CD1c-positive myeloid dendritic cell (primary cell): ENCODE data around the gene KRTAP20-2.

Experiments used
- DNase-seq: peaks from one replicate; pipeline ENCODE4 v3.0.0-alpha.2; 2016; ENCODE audit errors: extremely low spot score

Gene KRTAP20-2

DNA sequence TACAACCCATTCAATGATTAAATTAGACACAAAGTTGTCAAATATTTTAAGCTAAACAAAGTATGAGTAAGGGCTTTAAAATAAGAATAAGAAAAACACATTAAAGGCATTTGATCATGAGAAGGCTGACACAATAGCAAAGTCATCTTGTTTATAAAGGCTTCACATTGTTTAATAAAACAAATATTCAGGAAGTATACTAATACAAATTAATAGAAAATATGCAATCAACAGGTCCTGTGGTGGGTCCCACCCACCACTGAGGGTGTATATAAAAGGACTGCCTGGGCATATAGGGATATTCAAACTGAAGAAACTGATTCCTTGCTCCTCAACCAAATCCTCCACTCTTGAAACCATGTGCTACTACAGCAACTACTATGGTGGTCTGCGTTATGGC, at the start of gene KRTAP20-2:
Gene KRTAP20-2 (plus strand): TSS at position 301 of the 400 bp plus-strand sequence. CDS start 58 bp downstream, at position 359.
- DNase-seq = no peak

DNA sequence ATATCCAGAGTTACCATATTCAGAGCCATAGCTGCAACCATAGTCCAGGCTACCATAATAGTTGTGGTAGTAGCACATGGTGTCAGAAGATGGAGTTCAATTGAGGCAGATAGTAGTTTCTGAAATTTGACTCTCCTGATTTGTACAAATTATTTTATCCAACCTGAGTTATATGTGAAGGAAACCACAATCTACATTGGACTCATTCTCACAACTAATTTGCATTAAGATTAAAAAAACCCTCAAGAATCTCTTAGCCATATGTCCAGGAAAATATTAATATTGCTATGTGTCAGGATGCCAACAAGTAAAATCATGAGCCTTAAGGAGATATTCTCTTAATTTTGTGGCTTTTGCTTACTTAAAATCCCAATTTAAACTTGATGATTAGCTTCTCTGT, 44.7 kb upstream of the KRTAP20-2 start, which contains the start of gene KRTAP22-2:
Gene KRTAP22-2 (minus strand): TSS at position 101 of the 400 bp plus-strand sequence.
- DNase-seq = no peak

DNA sequence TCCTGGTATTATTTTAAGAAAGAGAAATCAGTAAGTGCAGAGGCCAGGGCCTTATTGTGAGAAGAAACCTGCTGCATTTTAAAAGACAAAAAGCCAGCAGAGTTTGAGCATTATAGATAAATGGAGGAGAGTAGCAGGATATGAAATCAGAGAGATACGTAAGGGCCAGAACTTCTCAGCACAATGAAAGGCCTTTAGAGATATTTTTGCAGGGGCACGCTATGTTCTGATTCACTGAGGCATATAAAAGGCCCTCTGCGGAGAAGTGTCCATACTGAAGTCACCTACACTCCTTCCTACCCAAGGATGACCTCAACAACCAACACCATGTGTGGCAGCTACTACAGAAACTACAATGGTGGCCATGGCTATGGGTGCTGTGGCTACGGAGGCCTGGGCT, 42.9 kb upstream of the KRTAP20-2 start, which contains the start of gene KRTAP6-3:
Gene KRTAP6-3 (plus strand): TSS at position 301 of the 400 bp plus-strand sequence. CDS start 6 bp downstream, at position 307.
- DNase-seq = no peak

DNA sequence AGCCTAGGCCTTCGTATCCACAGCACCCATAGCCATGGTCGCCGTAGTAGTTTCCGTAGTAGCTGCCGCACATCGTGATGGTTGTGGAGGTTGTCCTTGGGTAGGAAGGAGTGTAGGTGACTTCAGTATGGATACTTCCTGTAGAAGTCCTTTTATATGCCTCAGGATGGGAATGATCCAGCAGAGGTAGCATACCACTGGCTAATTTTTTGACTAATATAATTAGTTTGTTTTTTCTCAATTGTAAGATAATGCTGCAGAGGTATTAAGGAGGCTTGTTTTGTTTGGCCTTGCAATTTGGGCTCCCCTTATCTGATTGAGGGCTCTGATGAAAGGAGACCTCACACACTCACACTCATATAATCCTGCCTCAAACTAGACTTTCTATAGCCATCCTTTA, 36.2 kb upstream of the KRTAP20-2 start, which contains the start of gene KRTAP6-2:
Gene KRTAP6-2 (minus strand): TSS at position 101 of the 400 bp plus-strand sequence. CDS start 28 bp downstream, at position 73.
- DNase-seq = no peak

DNA sequence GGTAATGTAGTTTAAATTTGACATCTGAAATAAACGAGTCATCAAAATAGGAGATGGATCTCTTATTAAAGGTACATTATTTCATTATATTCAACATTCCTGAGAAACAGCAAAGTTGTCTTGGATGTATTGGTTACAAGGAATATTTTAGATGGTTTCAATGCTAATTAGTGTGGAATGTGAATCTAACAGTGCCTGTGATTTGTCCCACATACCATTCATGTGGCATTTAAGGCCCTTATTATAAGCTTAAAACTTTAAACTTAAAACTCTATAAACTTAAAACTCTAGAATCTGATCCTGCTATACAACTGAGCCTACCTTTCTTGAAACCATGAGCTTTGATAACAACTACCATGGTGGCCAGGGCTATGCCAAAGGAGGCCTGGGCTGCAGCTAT, 34.2 kb upstream of the KRTAP20-2 start, which contains the start of gene KRTAP22-1:
Gene KRTAP22-1 (plus strand): TSS at position 301 of the 400 bp plus-strand sequence.
- no peak for DNase-seq

DNA sequence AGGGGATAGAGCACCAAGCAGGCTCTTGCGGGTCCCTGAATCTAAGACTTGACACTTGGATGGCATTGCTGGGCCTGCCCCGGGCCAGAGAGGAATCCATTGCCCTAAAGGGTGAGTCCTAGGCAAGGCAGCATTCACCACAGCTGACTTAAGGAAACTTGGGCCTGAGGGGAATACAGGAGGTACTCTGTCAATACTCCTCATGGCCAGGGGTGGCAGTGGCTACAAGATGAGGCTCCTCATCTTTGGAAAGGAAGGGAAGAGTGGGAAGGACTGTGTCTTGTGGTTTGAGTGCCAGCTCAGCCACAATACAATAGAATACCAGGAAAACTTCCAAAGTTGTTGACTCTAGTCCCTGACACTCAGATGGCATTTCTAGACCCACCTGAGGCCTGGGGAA, 29.0 kb upstream of the KRTAP20-2 start:
- DNase-seq = no peak

DNA sequence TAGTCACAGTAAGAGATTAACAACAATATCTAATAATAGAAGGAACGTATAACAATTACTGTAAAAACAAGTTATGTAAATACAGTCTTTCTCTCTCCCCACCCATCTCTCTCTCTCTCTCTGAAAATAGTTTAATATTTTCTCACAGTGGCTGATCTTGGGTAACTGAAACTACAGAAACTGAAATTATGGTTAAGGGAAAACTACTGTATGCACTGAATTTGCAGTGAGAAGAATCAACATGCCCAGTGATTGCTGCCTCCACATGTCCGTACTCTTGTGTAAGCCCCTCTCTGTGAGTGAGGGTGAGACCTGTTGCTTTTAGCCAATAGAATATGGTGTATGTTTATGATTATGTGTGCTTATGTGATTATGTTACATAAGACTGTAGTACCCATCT, 22.9 kb upstream of the KRTAP20-2 start:
- DNase-seq = no peak

DNA sequence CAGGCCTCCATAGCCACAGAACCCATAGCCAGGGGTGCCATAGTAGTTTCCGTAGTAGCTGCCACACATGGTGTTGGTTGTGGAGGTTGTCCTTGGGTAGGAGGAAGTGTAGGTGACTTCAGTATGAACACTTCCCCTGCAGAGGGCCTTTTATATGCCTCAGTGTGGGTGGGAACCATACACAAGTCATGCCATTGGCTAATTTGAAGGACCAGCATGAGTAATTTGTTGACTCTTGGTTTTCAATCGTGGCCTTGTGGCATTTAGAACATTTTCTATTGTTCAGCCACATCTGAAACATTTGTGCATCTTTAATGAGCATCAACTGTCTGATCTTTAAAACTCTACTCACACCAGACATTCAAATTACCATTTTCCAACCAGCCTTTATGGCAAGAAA, 21.2 kb upstream of the KRTAP20-2 start, which contains the start of gene KRTAP6-1:
Gene KRTAP6-1 (minus strand): TSS at position 95 of the 400 bp plus-strand sequence. CDS start 26 bp downstream, at position 69.
- no peak for DNase-seq

DNA sequence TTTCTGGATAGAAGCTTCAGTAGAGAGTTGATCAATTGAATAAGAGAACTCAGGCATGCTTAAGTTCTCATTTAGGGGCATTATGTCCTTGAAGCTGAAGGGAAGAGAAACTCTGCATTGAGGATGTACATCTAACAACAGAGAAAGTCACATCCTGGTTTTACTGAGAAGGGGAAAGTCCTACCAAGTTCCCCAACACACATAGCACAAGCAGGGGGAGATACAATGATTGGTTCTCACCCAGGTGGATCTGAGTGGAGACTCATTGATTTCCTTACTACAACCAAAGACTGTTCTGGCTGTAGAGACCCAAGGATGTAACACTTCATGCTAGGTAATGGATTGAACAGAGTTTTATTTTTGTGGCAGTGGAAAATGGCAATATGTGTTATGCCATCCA, 19.8 kb upstream of the KRTAP20-2 start:
- DNase-seq = no peak

DNA sequence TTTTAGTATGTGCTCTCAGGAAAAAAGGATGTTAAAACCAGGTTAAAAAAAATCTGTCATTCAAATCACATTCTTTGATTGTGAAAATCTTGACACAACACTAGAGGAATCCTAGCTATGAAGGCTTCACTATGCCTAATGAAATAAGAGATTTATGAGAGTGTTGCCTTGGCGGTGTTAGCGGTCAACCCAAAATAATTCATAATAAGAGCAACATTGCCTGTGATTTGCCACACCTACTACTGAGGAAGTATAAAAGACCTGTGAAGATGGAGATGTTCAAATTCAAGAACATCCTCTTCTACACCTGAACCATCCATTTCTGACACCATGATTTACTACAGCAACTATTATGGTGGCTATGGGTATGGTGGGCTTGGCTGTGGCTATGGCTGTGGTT, 18.9 kb upstream of the KRTAP20-2 start, which contains the start of gene KRTAP20-1:
Gene KRTAP20-1 (plus strand): TSS at position 301 of the 400 bp plus-strand sequence. CDS start 30 bp downstream, at position 331.
- no peak for DNase-seq

DNA sequence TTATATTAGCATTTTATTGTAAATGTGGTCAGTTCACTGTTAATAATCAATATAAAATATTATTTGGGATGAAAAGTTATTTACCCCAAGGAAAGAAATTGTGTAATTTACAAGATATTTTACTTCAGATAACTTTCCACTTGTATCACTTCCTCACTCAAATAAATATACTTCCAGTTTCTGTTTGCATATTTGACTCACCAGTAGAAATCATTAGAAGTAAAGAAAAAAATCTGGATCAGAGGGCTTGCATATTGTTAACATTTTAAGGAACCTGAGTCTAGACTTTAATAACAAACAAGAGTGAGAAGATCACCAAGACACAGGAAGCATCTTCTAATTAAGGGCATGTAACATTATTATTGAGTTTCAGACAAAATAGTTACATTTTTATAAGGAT, 14.9 kb upstream of the KRTAP20-2 start:
- DNase-seq = no peak

DNA sequence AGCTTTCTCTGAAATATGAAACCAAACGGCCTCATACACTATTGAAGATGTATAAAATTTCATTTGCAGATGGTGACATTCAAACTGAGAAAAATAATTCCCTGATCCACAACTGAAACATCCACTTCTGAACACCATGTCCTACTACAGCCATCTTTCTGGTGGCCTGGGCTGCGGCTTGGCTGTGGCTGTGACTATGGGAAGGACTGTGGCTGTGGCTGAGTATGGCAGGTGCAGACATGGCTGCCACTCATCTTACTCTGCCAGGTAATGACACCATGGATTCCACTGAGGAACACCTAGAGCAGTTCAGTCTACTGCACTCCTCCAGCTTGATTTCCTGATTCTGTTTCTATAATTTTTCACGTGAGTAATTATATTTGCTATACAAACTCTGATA, 14.5 kb upstream of the KRTAP20-2 start, which contains the start of gene KRTAP20-4:
Gene KRTAP20-4 (plus strand): TSS at position 106 of the 400 bp plus-strand sequence.
- no peak for DNase-seq

DNA sequence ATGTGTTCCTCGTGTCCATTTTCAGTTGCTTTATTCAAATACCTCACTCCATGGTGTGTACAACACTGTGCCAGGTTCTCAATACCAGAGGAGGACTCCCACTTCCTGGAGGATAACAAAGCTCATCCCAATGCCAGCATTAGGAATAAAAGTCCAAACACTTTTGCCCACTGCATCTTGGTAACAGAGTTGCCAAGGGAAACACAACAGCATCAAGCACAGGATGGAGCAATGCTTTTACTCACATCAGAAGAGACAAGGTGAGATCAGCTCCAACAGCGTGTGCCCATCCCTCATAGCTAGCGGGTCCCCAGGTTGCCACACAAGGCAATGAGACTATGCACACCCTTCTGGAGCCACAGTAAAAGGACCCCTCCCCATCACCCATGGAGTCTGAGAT, 11.6 kb upstream of the KRTAP20-2 start:
- no peak for DNase-seq

DNA sequence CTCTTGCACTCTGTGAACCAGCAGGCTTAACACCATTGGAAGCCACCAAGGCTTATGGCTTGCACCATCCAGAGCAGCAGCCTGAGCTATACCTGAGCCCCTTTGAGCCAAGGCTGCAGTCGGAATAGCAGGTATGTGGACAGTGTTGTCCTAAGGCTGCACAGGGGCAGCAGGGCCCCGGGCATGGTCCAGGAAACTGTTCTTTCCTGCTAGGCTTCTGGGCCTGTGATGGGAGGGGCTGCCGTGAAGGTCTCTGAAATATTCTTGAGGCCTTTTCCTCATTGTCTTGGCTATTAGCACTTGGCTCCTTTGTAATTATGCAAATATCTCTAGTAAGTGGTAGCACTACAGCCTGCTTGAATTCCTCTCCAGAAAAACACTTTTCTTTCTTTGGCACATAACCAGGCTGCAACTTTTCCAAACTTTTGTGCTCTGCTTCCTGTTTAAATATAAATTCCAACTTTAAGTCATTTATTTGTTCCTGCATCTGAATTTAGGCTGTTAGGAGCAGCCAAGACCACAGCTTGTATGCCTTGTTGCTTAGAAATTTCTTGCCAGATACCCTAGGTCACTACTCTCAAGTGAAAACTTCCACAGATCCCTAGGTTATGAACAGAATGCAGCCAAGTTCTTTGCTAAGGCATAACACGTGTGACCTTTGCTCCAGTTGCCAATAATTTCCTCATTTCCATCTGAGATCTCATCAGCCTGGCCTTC, 9.4 kb upstream of the KRTAP20-2 start:
- DNase-seq = no peak

DNA sequence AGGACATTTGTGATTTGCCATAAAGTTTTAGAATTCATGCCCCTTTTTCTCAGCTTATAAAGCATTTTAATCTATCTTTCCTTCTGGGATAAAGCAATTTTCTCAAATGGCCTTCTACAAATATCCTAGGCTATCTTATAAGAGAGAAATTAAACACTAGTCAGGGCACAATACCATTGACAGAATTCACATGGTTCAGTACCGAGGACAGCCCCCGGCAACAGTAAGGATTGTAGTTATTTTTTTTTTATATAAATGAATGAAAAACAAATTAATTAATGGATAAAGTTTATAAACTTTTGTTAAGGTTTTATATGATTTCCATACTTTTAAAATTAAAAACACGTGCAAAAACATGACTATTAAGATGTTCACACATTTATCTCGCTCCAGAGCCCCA, 6.9 kb upstream of the KRTAP20-2 start:
- DNase-seq = no peak

DNA sequence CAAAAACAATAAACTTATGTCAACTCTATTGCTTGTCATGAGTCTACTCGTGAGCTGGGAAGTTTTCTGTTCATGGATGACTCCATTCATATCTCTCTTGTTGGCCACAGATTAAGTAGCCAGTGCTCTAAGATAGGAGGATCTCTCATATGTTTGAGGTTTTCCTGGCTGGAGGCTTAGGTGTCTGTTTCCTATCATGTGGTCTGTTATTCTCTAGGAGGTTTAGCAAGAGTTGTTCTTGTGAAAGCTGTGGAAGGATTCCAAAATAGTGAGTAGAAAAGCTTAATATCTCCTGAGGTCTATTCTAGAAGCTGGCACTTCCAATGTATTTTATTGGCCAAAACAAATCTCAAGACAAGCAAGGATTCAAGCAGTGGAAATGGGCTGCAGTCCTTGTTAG, 5.8 kb upstream of the KRTAP20-2 start:
- no peak for DNase-seq

DNA sequence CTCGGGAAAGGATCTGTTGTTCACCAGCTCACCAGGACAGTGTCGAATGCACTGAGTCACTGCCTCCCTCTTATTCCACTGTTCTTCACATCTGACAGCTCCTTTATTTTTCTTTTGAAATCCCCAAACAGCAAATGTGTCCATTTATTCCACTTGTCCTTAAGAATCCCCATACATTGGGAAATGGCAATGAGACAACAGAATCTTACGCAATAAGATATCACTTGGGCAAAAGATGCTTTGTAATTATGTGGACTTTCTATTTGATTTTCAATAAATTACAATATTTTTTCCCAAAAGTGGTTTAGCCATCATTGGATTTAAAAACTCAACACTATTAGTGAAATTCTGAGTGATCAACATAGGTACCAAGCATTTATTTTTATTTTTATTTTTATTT, 3.7 kb downstream of the KRTAP20-2 start:
- DNase-seq = no peak

DNA sequence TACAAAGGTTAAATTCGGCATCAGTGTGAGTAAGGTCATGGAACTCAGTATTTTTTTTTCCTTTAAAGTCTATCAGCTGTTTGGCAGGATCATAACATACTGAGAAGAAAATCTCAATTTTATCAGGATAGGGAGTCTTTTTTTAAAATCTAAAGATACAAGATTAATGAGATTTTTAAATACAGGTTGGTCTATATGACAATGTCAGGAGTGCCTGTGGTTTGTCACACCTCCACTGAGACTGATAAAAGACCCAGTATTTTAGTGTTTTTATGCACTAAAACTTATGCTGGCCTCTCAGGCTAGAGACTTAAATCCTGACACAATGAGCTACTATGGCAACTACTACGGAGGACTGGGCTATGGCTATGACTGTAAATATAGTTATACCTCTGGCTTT, 7.6 kb downstream of the KRTAP20-2 start, which contains the start of gene KRTAP20-3:
Gene KRTAP20-3 (plus strand): TSS at position 301 of the 400 bp plus-strand sequence.
- no peak for DNase-seq

DNA sequence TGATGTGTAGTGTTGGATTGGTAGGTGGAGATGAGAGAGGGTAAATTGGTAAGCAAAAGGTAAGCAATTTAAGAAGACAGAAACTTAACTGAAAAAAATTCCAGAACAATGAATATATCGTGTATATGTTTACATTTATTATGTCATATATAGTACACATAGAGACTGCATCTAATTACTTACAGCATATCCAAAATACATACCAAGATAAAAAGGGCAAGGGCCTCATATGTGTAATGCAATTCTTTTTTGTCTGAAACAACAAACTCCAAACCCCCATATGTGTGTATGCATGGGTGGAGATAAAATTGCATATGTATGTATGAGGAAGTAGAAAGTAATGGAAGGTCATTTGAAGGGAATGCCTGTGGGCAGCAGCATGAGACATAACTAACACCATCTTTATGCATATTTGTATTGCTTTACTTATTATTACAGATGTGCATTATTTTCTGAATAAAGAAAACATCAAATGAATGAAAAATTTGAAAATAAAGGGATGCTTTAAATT, 12.0 kb downstream of the KRTAP20-2 start:
- no peak for DNase-seq

DNA sequence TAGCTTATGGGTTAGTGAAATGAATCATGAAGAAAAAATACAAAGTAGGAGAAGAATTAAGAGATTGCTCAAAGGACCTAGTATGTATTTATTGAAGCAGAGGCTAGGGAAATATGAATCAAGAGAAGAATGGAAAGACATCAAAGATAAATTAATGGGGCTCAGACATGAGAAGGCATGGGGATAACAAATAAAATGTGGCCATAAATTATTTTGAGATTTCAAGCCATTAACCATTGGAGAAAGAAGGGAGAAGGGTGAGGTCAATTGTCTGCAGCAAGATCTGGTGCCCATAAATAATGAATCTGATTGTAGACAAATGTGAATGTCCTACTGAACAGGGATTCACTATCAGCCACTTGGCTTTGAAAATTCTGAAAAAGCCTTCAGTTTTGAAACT, 17.9 kb downstream of the KRTAP20-2 start:
- no peak for DNase-seq

DNA sequence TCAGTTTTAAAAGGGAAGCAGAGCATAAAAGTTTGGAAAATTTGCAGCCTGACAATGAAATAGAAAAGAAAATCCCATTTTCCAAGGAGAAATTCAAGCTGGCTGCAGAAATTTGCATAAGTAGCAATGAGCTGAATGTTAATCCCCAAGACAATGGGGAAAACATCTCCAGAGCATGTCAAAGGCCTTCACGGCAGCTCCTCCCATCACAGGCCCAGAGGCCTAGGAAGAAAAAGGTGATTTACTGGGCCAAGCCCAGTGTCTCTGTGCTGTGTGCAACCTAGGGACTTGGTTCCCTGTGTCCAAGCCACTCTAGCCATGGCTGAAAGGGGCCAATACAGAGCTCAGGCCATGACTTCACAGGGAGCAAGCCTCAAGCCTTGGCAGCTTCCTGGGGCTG, 33.8 kb downstream of the KRTAP20-2 start:
- no peak for DNase-seq

DNA sequence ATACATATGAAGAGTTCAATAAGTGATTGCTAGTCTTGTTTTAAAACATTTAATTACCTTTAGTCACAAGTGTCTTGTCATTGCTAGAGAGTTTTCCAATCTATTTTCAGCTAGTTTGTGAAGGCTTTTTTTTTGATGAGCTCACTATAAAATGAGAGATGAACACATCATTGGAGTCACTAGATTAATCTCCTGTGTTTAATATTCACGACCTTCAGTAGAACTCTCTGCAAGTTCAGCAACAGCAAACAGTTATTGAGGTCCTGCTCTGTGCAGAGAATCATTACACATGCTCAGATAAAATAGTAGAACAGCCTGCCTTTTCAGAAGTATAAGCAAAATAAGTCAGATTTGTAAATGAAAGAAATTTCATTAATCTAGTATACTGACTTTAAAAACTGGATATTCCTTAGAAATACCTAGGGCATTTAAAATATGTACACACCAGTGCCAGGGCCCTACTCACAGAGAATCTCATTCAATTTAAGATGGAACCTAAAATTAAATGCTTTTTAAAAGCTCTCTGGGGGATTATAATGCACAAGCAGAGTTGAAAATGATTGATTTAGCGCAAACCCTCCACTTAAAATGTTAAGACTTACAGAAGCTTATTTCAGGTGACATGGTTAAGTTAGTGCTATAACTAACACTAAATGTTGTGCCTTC, 38.1 kb downstream of the KRTAP20-2 start:
- no peak for DNase-seq
